ENCODE data around the gene PRKCE. TPM values are rescaled to one million over a fixed set of nuclear protein-coding genes. Genes with fewer than 3 reads are reported as not detected.

Gene PRKCE
- total and polyA plus RNA-seq, 2 experiments from 2014 or later, result 0.94 to 1.2 TPM

- Mint-ChIP-seq H3K36me3 (ENCODE audit: low read depth) (no peaks in the 10 kb centered on the region), H3K4me1 (peaks cover 18% of the 10 kb centered on the region), H3K27me3 (ENCODE audit: insufficient read depth, low read depth, poor library complexity) (peaks cover 2% of the 10 kb centered on the region), H3K27ac (no peak overlapping the region), H3K4me3 (no peak overlapping the region), H3K9me3 (no peaks in the 10 kb centered on the region; the same call in 2 of the 3 replicates)
- DNase-seq (ENCODE audit: low spot score) (no peak), ATAC-seq (no peak)
- Histone ChIP-seq H3K79me2 (replicated peaks; ENCODE audit: insufficient read depth) (no peaks in the 10 kb centered on the region), H3K36me3 (ENCODE audit: insufficient read depth) (no peaks in the 10 kb centered on the region), H3F3A (replicated peaks; ENCODE audit: low read depth) (no peaks in the 10 kb centered on the region), H3K9me2 (ENCODE audit: insufficient read depth) (no peaks in the 10 kb centered on the region; the same call in 1 of the 2 replicates), H3K4me3 (no peak overlapping the region), H3K27me3 (ENCODE audit: insufficient read depth) (no peaks in the 10 kb centered on the region), H3K27ac (ENCODE audit: low read depth) (no peak overlapping the region), H3K4me2 (no peak overlapping the region), H4K20me1 (replicated peaks; ENCODE audit: insufficient read depth) (no peaks in the 10 kb centered on the region), H3K4me1 (ENCODE audit: insufficient read depth) (peaks cover 7% of the 10 kb centered on the region), H2AFZ (no peak overlapping the region)
- no peak for TF ChIP-seq CREB1 (CRISPR knock-in tag; IDR thresholded peaks at IDR 0.05; ENCODE audit: low read depth)
- TF ChIP-seq ETS1 (IDR thresholded peaks at IDR 0.05), result no peak
- TF ChIP-seq ZNF331 (CRISPR knock-in tag; IDR thresholded peaks at IDR 0.05; ENCODE audit: low read depth), result no peak
- TF ChIP-seq NANOG (IDR thresholded peaks at IDR 0.05; ENCODE audit: borderline replicate concordance), result no peak
- TF ChIP-seq ZNF114 (CRISPR knock-in tag; IDR thresholded peaks at IDR 0.05), result no peak
- TF ChIP-seq EZH2 (IDR thresholded peaks at IDR 0.05; ENCODE audit: low read depth, unreplicated experiment), result no peak
- no peak for TF ChIP-seq EZH2phosphoT487 (IDR thresholded peaks at IDR 0.05; ENCODE audit: unreplicated experiment)
- no peak for TF ChIP-seq JUNB (IDR thresholded peaks at IDR 0.05; ENCODE audit: unreplicated experiment)
- no peak for TF ChIP-seq ZNF462 (CRISPR knock-in tag; IDR thresholded peaks at IDR 0.05)
- no peak for TF ChIP-seq REST (IDR thresholded peaks at IDR 0.05; ENCODE audit: unreplicated experiment)
- TF ChIP-seq CTCF (conservative IDR thresholded peaks at IDR 0.05; ENCODE audit: low read depth in 2 of 2), result no peak
- TF ChIP-seq STAT1 (IDR thresholded peaks at IDR 0.05; ENCODE audit: unreplicated experiment), result no peak
- TF ChIP-seq POLR2AphosphoS5 (IDR thresholded peaks at IDR 0.05; ENCODE audit: low read depth), result no peak
Observed at GRCh38 chr2:46173636-46174250, 522.3 kb downstream of the PRKCE start.
